HG03280 (cell line): ENCODE measurements around the gene PNRC1.
A peak's percentile ranks its signal among the peaks of the same experiment; 100 is the strongest.
"Not testable (repeated sequence)": the region's sequence is repeated elsewhere in the genome, so short reads cannot be mapped to it uniquely, and the experiment has no call there.

Experiments used
- ATAC-seq: cut with Tn5 transposase; IDR thresholded peaks from one replicate; pipeline ENCODE4 v1.9.1; 2021; ENCODE audit warnings: mild to moderate bottlenecking, moderate library complexity; ENCODE audit not compliant: unreplicated experiment

Gene PNRC1

DNA sequence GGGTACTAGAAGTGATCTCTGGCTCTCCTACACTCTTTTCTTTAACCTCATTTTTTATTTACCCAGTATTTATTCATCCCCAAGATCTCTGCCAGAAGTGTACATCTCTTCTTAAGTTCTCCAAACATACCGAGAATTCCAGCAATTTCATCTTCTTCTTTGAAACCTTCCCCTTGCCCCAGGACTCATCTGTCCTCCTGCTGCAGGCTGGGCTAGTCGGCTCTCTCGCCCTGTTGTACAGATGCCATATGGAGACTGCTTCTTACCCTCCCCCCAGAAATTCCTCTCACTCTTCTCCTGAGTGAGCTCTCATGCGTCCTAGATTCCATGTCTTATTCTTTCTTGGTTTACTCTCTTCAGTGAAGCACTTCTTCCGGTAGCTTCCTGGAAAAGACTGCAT is 21.9 kb upstream of the PNRC1 start:
- no peak for ATAC-seq

DNA sequence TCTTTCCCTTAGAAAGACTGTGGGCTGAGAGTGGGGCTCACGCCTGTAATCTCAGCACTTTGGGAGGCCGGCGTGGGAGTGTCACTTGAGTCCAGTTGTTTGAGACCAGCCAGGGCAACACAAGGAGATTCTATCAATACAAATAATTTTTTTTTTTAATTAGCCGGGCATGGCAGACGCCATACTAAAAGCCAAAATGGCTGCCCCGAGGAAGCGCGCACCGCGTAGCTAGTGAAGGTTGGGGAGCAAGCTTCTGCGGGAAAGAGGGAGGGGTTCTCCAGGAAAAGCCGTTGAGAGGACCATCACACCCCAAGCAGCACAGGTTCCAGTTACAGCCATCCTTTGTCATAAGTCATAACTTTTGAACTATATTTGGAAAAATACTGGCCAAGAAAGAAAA is 21.3 kb upstream of the PNRC1 start:
- no peak for ATAC-seq

DNA sequence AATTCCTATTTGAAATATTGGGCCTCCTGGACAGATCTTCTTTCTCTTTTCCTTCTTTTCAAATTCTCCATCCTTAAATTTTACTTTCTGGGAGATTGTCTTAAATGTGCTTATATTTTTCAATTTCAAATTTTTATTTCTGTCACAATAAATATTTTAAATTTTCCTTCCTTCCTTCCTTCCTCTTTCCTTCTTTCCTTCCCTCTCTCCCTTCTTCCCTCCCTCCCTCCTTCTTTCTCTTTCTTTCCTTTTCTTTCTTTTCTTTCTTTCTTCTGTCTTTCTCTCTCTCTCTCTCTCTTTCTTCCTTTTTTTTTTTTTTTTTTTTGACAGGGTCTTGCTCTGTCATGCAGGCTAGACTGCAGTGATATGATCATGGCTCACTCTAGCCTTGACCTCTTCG is 16.7 kb upstream of the PNRC1 start:
- ATAC-seq = no peak

DNA sequence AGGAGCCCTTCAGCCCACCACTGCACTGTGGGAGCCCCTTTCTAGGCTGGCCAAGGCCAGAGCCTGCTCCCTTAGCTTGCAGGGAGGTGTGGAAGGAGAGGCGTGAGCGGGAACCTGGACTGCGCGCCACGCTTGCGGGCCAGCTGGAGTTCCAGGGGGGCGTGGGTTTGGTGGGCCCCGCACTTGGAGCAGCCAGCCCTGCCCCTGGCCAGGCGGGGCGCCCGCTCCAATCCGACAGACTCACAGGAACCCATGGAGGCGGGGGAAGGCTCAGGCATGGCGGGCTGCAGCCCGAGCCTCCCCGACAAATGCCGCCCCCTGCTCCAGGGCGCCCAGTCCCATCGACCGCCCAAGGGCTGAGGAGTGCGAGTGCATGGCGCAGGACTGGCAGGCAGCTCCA is 15.6 kb upstream of the PNRC1 start:
- not testable (repeated sequence) for ATAC-seq

DNA sequence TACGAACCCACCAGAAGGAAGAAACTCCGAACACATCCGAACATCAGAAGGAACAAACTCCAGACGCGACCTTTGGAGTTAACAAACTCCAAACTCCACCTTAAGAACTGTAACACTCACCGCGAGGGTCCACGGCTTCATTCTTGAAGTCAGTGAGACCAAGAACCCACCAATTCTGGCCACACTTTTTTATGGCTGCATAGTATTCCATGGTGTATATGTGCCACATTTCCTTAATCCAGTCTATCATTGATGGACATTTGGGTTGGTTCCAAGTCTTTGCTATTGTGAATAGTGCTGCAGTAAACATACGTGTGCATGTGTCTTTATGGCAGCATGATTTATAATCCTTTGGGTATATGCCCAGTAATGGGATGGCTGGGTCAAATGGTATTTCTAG is 14.4 kb upstream of the PNRC1 start:
- not testable (repeated sequence) for ATAC-seq

DNA sequence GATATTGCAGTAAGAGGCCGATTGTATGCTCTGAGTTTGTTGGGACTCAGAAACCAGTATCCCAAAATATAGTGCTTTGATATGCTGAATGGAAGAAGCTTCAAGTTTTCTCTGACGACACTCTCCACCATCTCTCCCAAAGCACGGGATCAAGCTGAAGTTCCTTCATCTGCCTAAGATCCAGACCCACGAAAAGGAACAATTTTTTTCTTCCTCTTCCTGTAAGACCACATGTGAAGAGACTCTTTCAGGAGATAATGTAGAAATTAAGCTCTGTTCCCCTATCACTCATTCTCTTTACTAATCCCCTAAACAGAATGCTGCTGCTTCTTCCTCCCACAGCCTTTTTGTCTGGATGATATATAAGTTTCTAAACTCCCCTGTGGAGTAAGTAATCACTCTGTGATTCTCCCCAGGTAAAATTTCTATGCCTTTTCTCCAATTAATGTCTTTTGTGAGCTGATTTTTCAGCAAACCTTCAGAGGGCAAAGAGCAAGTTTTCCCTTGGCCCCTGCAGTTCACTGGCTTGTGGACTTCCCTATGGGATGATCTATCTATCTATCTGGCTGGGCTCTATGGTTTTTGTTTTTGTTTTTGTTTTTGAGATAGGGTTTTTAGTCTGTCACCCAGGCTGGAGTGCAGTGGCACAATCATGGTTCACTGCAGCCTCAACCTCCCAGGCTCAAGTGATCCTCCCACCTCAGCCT is 13.5 kb upstream of the PNRC1 start:
- no peak for ATAC-seq

DNA sequence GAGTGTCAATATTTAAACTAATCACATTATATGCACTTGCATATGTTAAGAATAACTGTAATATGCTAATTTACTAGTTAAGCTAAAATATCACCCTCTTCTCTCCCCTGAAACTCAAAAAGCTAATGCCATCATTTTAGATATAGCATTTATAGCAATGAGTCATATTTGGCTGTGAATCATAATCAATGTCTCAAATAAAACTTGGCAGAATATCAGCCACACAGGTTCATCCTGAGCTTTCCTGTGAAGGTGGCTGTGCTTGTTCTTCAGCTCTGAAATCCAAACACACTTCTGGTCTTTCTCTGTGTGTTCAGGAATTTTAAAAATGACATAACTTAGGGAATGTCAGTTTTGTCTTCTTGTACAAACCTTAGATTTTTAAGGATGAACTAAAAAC is 12.8 kb upstream of the PNRC1 start:
- ATAC-seq = no peak

DNA sequence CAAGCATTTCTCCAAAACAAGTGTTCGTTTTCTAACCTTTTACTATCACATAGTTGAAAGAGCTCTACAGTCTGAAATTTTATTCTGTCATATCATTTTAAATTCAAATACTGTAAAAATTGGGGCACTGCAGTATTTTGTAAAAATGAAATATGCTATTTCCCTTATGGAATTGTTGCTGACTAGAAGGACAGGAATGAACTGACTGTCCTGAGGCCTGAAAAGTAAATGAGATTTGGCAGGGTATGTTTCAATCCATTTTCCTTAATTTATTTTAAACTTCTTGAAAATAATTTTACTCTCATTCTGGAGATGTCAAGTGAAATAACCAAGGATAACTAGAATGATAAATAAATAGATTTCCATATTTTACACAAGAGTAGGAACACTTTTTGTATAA is 11.9 kb upstream of the PNRC1 start:
- no peak for ATAC-seq

DNA sequence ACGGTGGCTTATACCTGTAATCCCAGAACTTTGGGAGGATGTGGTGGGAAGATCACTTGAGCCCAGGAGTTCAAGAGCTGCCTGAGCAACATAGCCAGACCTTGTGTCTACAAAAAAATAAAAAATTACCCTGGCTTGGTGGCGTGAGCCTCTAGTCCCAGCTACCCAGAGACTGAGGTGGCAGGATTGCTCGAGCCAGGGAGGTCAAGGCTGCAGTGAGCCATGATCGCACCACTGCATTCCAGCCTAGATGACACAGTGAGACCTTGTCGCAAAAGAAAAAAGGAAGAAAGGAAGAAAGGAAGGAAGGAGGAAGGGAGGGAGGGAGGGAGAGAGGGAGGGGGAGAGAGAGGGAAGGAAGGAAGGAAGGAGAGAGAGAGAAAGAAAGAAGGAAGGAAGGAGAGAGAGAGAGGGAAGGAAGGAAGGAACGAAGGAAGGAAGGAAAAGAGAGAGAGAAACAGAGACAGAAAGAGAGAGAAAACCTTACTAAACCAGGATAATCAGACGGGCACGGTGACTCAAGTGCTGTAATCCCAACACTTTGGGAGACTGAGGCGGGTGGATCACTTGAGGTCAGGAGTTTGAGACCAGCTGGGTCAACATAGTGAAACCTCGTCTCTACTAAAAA is 10.9 kb upstream of the PNRC1 start:
- ATAC-seq = no peak

DNA sequence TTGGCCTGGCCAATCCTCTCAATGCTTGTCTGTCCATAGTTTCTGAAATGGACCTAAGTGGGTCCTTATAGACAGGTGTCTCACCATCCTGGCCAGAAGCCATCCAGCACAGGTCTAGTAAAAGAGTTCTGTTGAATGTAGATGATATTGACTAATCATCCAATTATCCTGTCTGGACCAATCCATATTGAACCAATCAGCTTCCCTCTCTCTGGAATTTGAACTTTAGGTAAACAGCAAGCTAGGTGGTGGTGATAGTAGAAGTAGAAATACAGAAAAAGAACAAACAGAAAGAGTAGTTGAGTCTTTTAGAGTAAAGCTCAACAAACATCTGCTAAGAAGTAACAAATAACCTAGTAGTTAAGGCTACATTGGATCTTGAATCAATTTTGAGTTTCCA is 9.5 kb upstream of the PNRC1 start:
- no peak for ATAC-seq

DNA sequence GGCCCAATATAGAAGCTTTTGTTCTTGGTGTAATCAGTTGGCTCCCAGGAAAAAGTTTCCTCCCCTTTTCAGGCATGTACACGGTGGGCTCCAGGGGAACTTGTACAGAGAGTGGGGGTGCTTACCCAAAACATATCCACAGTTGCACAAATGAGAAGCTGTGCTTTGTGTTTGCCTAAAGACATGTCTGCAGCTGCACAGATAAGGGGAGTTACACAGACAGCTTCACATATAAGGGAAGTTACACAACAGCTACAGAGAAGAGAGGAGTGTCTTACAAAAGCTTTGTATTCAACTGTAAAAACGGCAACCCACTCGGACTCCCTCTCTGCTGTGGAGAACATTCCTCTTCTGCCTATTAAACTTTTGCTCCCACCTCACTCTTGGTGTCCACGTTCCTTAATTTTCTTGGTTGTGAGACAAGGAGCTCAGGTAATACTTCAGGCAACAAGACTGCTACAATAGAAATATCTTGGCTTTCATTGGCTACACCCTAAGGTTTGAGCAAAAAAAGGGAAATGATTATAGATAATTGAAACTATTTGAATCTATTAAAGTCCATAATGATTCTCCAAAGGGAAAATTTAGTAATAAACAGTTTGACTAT is 7.4 kb upstream of the PNRC1 start:
- ATAC-seq = no peak

DNA sequence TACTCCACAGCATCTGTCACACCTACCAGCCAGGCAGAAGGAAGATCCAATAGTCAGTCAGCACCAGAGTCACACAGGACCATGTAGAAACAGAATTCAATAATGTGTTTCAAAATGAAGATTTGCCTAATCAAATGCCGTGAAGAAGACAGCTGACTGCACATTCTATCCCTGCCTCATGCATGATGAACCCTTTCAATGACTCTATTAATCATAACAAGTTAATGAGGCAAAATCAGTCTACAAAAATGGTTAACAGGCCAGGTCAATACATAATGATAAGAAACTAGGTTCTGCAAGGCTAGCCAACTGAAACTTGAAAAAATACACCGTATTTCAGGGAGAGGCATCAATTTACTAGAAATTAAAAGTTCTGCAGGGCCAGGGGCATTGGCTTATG is 6.7 kb upstream of the PNRC1 start:
- no peak for ATAC-seq

DNA sequence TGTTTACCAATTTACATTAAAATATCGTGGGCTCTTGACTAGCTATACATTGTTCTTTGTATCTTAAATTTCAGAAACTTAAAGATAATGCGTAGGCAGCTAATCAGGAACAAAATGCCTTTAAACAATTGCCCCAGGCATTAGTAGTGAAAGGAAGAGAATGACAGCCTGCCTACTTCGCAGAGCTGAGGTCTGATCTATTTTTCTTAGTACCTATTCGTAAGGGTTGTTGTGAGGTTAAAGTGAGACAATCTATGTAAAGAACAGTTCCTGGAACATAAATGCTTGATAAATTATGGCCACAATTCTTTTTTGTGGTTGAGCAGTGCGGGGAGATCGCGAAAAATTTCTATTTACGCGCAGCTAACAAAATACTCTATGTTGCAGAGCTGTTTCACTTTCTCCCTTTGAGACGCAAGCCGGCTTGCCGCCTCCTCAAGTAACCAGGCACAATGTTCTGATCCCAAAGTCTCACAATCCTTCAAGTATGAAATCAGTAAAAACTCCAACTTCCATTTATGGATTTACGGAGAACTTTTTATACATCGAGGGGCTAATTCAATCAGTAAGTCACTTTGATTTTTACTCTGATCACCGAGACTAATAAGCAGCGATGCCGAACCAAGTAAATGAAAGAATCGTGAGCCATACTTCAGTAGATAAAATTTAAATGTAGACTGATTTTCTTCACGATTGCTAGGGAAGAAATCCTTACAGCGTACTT is 878 bp upstream of the PNRC1 start:
- no peak for ATAC-seq

DNA sequence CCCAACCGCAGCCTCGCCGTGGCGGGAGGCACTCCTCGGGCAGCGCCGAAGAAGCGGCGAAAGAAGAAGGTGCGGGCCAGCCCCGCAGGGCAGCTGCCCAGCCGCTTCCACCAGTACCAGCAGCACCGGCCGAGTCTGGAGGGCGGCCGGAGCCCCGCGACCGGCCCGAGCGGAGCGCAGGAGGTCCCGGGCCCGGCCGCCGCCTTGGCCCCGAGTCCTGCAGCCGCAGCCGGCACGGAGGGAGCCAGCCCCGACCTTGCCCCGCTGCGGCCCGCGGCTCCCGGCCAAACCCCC is 525 bp downstream of the PNRC1 start:
- ATAC-seq = peak; percentile 5

DNA sequence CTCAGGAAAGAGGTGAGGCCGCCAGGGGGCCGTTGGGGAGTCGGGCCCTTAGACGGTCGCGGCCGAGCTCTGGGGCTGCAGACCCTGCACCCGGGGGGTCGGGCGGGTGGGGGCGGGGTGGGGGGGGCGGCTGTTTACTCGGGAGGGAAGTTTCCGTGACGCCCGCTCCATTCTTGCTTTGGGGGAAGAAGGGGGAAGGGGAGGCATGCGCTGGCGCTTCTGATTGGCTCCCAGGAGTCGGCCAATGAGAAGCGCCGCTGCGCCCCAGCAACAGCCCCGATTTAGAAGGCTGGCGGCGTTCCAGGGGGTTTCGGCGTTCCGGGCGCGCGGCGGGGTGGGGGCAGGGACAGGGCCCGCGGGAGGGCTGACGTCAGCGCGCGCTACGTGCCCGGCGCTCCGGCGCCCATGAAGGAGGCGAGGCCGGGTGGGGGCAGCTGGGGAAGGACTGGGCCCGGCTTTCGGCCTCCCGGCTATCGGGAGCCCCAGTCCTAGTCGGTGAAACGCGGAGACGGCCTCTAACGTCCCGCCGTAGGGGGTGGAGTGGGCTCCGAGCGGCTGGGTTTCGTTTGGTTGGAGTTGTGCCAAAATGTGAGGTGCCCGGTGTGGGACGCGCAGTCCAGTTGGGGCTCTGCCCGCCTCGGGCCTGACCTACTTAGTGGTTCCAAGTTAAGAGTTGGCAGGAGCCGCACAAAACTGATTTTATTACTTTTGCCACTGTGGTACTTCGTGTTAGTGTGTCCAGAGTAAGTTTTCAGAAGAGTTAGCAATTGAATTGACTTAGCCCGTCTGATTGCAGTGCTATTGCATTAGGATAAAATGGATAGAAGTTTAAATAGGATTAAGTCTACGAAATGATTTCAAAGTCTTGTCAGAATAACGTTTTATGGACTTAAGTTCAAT is 1.1 kb downstream of the PNRC1 start:
- peak; percentile 58 for ATAC-seq

DNA sequence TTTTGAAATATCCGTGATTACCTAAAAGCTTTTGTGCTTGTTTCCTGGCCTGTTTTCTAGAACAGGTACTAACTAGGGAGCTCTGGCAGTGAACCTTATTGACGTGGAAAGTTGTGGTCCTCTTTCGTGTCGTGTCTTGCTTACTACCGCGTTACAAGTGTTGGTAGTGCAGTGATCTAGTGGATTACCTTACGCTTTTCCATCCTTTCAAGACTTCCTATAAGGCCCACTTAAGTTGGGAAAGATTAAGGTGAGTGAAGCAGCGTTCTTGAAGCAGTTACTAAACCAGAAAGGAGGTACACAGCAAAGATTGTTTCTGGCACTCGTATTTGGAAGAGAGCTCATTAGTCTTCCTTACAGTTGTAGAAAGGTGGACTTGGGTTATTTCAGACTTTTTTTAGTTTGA is 1.9 kb downstream of the PNRC1 start:
- no peak for ATAC-seq

DNA sequence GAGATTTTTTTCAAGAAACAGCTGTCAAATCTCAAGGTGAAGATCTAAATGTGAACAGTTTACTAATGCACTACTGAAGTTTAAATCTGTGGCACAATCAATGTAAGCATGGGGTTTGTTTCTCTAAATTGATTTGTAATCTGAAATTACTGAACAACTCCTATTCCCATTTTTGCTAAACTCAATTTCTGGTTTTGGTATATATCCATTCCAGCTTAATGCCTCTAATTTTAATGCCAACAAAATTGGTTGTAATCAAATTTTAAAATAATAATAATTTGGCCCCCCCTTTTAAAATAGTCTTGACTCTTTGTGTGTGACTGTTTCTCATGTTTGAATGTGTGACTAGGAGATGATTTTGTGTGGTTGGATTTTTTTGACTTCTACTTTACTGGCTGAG is 4.0 kb downstream of the PNRC1 start:
- ATAC-seq = no peak

DNA sequence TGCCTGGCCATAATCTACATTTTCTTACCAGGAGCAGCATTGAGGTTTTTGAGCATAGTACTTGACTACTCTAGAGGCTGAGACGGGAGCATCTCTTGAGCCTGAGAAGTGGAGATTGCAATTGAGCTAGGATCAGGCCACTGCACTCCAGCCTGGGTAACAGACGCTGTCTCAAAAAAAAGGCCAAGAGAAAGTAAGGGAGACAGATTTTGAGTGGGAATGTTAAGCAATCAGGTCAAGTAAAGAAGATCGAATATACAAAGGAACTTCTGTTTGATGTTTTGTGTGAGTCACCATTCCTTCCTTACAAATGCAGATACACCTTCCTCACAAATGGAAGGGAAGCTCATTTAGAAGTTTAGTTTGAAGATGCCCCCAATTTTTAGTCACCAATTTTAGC is 4.4 kb downstream of the PNRC1 start:
- ATAC-seq = no peak

DNA sequence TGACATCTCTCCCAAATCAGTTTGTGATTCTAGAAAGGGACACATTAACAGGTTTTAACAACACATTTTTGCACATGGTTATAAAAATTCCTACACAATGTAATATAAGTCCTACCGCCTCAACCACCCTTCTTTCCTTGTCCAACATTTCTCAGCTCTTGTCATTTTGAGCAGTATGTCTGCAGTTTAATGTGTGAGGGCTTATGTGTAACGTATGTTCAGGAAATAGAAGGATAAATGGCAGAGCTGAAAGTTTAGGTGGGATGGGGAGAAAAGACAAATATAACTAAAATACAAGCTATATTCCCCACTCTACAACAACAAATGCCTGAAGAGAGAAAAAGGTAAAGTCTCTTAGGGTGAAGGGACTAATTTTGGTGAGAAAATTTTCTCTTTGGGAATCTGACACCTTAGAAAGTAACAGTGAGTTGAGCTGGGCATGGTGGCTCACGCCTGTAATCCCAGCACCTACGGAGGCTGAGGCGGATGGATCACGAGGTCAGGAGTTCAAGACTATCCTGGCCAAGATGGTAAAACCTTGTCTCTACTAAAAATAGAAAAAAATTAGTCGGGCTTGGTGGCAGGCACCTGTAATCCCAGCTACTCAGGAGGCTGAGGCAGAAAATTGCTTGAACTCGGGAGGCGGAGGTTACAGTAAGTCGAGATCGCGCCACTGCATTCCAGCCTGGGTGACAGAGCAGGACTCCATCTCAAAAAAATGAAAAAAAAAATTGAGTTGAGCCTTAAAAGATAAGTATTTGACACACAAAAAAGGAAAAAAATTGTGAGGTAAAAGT is 5.1 kb downstream of the PNRC1 start:
- no peak for ATAC-seq

DNA sequence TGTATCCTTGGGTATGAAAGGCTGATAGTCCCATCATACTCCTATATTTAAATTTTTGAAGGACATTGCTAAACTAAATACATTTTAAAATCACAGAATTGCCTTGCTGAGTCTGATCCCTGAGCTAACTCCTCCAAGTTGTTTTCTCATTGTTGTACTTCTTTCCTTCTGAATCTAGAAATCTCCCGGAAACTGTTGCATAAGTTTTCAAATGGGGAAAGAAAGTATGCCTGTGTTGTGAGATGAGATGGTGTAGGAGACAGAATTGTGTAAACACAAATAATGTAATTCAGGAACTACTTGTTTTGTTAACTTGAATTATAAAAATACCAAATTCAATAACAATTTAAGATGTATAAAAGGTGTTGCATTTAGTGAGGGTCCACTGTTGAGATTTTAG is 7.3 kb downstream of the PNRC1 start:
- ATAC-seq = no peak
